Tibial artery (tissue), 4 donors: ENCODE results near the gene CRHR1.

ENCODE experiments used
- DNase-seq, 2 donors: peaks; one replicate each; pipeline ENCODE4 v3.0.0-alpha.2; 2019
- H3K27ac ChIP-seq, 2 donors: fragments of 200-600 bp; sonication (generic) in 1 of 2; 1 replicate in 1 of 2; 2 replicates in 1 of 2; pipeline ENCODE4 v1.5.1; 2018 to 2019; ENCODE audit warnings: mild to moderate bottlenecking in 1 of 2
- H3K27me3 ChIP-seq, 2 donors: fragments of 200-600 bp; sonication (generic) in 1 of 2; one replicate each; pipeline versions ENCODE4 v1.5.1 to v1.6.0; 2016 to 2019
- H3K36me3 ChIP-seq, 3 donors: fragments of 200-600 bp; sonication (generic) in 2 of 3; one replicate each; pipeline ENCODE4 v1.5.1; 2016 to 2019; ENCODE audit warnings: mild to moderate bottlenecking in 2 of 3
- H3K4me1 ChIP-seq, 4 donors: fragments of 200-600 bp; sonication (generic) in 2 of 4; 1 replicate in 3 of 4; 2 replicates in 1 of 4; pipeline ENCODE4 v1.5.1; 2016 to 2019
- H3K4me3 ChIP-seq, 2 donors: fragments of 200-600 bp; sonication (generic) in 1 of 2; 1 replicate in 1 of 2; 2 replicates in 1 of 2; pipeline ENCODE4 v1.5.1; 2018 to 2019; ENCODE audit warnings: mild to moderate bottlenecking in 2 of 2
- H3K9me3 ChIP-seq, 3 donors: fragments of 200-600 bp; sonication (generic) in 1 of 3; one replicate each; pipeline ENCODE4 v1.5.1; 2016 to 2019
- CTCF ChIP-seq, 2 experiments: fragments of 200-600 bp in 1 of 2; fragments of 450-650 bp in 1 of 2; IDR thresholded peaks; one replicate each; pipeline ENCODE4 v1.5.1; 2017 to 2019; ENCODE audit warnings: antibody characterized with exemption in 2 of 2, mild to moderate bottlenecking in 1 of 2, moderate library complexity in 1 of 2
- intact Hi-C: fragments of 100-400 bp; cut with DNase I; formaldehyde crosslinking; loops from one replicate; pipeline ENCODE4 v1.15.0; 2023; ENCODE audit warnings: low total_unique reads

The CRHR1 gene

GRCh38 chr17:45780921-45781320, 3.2 kb upstream of the CRHR1 start:
- no peak for TF ChIP-seq CTCF (IDR thresholded peaks at IDR 0.05)
- no peak for DNase-seq
- intact Hi-C loops: no loop called here
- Histone ChIP-seq H3K4me1 (peaks cover 7 to 25% (median 22%) of the 10 kb centered on the region in 4 donors), H3K27me3 (peaks cover 5 to 73% of the 10 kb centered on the region in 2 donors), H3K9me3 (no peaks in the 10 kb centered on the region), H3K27ac (no peak overlapping the region), H3K36me3 (no peaks in the 10 kb centered on the region), H3K4me3 (no peak overlapping the region)

DNA sequence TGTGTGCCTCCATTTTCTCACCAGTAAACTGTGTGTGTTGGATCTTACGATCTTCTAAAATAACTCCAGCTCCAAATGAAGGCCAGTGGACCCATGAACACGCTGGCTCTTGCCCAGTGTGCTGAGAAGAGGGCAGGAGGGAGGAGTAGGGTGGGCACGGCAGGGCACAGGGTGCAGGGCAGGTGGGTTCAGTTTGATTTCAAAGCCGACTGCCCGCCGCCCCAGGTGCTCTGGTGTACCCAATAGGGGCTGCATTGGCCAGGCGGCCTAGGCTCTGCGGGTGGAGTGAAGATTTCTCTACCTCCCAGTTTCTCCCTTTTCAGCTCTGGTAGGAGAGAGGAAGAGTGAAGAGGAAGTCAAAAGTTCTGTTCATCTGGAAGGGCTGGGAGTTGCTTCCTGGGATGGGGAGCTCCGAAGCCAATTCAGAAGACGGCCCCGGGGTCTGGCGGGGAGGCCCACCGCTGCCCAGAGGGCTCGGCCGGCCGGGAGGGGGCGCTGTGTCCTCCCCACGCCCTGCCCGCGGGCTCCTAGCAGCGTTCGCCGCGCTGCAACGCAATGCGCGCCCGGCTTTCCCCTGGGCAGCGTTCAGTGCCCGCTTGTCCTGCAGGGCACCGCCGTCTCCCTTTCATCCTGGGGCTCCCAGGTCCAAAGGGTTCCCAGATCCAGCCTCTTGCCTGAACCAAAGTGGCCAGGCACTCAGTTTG, 1.1 kb upstream of the CRHR1 start:
- Histone ChIP-seq H3K27me3 (peaks cover 5 to 86% of the 10 kb centered on the region in 2 donors), H3K36me3 (no peaks in the 10 kb centered on the region), H3K4me1 (peaks cover 7 to 25% (median 22%) of the 10 kb centered on the region in 4 donors), H3K27ac (no peak overlapping the region), H3K9me3 (no peaks in the 10 kb centered on the region), H3K4me3 (peak overlapping the region in 1 of 2 donors; percentile 28)
- DNase-seq: no peak
- intact Hi-C loops: no loop called here
- peak in 1 of 2 experiments; percentile 26 for TF ChIP-seq CTCF (IDR thresholded peaks at IDR 0.05)

DNA sequence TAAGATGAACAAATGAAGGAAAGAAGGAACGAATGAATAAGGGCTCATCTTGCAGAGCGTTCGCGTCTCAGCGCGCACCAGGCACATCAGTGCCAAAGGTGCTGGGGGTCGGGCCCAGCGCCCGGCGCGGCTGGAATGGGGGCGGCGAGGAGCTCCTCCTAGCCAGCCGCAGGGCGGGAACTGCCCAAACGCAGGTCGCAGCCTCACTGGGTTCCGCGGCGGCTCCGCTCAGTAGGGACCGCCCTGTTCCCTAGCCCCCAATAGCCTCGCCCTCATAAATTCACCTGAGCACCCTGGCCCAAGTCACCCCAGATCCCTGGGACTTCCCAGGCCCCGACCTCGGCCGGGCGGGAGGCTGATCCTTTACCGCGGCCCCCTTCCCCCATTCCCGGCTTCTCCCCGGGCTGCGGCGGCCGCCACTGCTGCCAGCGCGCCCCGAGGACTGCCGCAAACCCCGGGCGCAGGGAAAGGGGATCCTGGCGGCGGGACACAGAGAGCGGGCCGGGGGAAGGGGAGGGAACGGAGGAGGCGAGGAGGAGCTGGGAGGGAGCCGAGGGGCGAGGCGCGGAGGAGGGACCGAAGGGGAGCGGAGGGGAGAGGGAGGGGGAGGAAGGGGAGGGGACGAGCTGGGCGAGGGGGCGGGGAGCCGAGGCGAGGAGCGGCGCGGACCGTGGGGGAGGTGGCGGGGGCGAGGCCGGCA, 377 bp upstream of the CRHR1 start:
- Histone ChIP-seq H3K27me3 (peaks cover 5 to 86% of the 10 kb centered on the region in 2 donors), H3K9me3 (no peaks in the 10 kb centered on the region), H3K27ac (no peak overlapping the region), H3K4me3 (peak overlapping the region; percentile 28 to 52), H3K36me3 (no peaks in the 10 kb centered on the region), H3K4me1 (peaks cover 7 to 25% (median 22%) of the 10 kb centered on the region in 4 donors)
- intact Hi-C loops: no loop called here
- no peak for TF ChIP-seq CTCF (IDR thresholded peaks at IDR 0.05)
- DNase-seq: no peak

DNA sequence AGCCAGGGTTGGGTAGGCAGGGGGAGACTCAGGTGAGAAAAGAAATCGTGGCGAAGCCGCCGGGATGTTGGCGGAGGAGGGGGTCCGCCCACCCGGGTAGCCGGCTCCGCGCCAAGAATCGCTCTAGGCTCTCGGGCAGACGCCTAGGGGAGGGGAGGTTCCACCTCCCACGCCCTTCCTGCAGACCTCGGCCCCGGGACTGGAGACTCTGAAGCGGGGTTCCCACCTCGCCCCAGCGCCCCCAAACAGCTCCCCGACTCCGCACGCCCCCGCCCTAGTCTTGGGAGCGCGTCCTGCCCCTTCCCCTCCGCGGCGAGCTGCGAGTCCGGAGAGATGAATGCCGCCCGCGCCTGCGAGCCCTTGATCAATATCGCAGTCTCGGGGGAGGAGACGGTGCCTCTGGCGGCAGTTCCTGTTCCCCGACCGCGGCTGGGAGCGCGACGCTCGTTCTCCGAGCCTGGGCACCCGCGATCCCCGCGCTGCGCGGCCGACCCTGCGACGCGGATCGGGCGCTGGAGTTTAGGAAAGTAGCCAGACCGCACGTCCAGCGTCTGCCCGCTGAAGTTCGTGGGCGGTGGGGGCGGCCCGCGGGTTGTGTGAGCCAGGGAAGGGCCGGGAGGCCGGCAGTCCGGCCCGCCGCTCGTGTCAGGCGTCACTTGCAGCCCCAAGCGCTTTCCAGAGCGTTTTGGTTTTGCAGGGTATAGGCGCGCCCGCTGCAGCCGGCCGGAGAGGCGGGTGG, 790 bp downstream of the CRHR1 start:
- H3K4me1 ChIP-seq: peaks cover 7 to 25% (median 22%) of the 10 kb centered on the region in 4 donors
- no peak for TF ChIP-seq CTCF (IDR thresholded peaks at IDR 0.05)
- H3K4me3 ChIP-seq: peak overlapping the region; percentile 28 to 52
- H3K27ac ChIP-seq: no peak overlapping the region
- H3K36me3 ChIP-seq: no peaks in the 10 kb centered on the region
- peaks cover 5 to 91% of the 10 kb centered on the region in 2 donors for H3K27me3 ChIP-seq
- intact Hi-C loops: no loop called here
- no peaks in the 10 kb centered on the region for H3K9me3 ChIP-seq
- no peak for DNase-seq

DNA sequence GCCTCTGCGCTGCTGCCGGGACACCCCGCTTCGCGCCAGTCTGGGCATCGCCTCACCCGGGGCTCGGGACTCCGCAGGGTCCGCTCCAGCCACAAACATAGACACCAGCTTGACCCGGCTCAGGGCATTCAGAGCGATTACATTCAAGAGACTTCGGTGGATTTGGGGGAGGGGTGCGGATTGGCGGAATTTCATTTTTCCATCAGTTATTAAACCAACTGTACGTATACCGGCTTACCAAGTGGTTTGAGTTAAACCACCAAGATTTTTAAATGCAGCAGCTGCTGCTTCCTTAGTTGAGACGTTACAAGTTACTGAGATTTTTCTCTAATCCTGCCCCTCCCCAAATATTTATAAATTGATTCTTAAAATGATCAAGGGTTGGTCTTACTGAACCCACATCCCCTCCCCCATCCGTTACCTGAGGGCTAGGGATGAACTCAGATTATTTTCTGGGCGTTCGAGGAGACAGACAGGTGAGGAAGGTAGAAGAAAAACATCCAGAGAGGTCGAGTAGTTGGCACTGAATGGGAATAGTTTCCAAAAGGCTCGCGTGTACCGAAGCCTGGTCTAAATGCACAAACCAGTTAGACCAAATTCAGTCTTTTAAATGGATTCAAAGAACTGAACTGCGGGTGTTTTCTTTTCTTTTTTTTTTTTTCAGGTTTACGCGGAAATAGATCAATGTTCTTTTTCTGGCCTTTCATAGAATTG, 1.5 kb downstream of the CRHR1 start:
- peaks cover 5 to 87% of the 10 kb centered on the region in 2 donors for H3K27me3 ChIP-seq
- H3K36me3 ChIP-seq: no peaks in the 10 kb centered on the region
- DNase-seq: no peak
- intact Hi-C loops: no loop called here
- no peaks in the 10 kb centered on the region for H3K9me3 ChIP-seq
- peak overlapping the region in 1 of 2 donors; percentile 52 for H3K4me3 ChIP-seq
- H3K27ac ChIP-seq: no peak overlapping the region
- TF ChIP-seq CTCF (IDR thresholded peaks at IDR 0.05): no peak
- peaks cover 7 to 26% (median 23%) of the 10 kb centered on the region in 4 donors for H3K4me1 ChIP-seq
